Measurements from ENCODE around the gene LRRC55. TPM values are rescaled to one million over a fixed set of nuclear protein-coding genes. Genes with fewer than 3 reads are reported as not detected.

LRRC55 gene, protein sequence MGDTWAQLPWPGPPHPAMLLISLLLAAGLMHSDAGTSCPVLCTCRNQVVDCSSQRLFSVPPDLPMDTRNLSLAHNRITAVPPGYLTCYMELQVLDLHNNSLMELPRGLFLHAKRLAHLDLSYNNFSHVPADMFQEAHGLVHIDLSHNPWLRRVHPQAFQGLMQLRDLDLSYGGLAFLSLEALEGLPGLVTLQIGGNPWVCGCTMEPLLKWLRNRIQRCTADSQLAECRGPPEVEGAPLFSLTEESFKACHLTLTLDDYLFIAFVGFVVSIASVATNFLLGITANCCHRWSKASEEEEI
- total RNA-seq: 0.16 TPM
- long read RNA-seq: 0 reads

DNA sequence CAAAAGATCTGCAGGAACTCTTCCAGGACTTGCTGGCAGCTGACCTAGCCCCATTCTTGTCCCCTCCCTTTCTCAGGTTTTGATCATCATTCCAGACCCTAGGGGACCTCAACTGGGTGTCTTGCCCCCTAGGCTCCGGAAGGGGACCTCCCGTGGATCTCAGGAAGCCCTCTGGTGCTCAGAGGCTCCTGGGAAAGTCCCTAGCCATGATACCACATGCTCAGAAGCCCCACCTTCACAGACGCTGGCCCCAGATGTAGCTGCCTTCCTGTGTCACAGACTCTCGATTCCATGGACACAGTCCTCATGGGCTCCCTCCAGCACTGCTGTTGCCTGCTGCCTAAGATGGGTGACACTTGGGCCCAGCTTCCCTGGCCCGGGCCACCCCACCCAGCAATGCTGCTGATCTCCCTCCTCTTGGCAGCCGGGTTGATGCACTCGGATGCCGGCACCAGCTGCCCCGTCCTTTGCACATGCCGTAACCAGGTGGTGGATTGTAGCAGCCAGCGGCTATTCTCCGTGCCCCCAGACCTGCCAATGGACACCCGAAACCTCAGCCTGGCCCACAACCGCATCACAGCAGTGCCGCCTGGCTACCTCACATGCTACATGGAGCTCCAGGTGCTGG is at the start of gene LRRC55:
Gene LRRC55, plus strand, starts transcription at position 276 of the 628 bp plus-strand sequence. Its CDS starts 70 bp downstream, at position 346.
- Histone ChIP-seq H3K27ac (replicated peaks) (no peak within 1 kb of the TSS), H3K4me1 (peaks cover 17% of the 10 kb centered on the region), H3K36me3 (no peaks in the 10 kb centered on the region), H3K9me3 (replicated peaks) (no peaks in the 10 kb centered on the region), H3K4me3 (no peak within 1 kb of the TSS), H3K27me3 (ENCODE audit: low read depth) (peaks cover 35% of the 10 kb centered on the region)
- intact Hi-C loops (cut with micrococcal nuclease): no loop called here
- no peak for TF ChIP-seq CTCF (IDR thresholded peaks at IDR 0.05; ENCODE audit: borderline replicate concordance)
- DNase-seq: no peak

DNA sequence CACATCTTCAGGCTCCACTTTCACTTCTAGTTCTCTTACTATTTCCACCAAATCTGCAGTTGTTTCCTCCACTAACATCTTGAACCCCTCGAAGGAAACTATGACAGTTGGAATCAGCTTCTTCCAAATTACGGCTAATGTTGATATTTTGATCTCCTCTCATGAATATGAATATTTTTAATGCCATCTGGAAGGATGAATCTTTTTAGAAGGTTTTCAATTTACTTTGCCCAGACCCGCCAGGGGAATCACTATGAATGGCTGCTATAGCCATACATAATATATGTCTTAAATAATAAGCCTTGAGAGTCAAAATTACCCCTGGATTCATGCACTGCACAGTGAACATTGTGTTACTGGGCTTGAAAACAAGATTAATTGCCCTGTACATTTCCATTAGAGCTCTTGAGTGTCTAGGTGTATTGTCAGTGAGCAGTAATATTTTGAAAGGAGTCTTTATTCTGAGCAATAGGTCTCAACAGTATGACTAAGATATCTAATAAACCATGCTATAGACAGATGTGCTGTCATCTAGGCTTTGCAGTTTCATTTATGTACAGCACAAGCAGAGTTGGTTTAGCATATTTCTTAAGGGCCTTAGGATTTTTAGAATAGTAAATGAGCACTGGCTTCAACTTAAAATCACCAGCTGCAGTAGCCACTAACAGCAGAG is 48.3 kb upstream of the LRRC55 start:
- no peak overlapping the region for H3K4me3 ChIP-seq
- H3K4me1 ChIP-seq: no peaks in the 10 kb centered on the region
- no peaks in the 10 kb centered on the region for H3K36me3 ChIP-seq
- H3K27me3 ChIP-seq (ENCODE audit: low read depth): no peaks in the 10 kb centered on the region
- TF ChIP-seq CTCF (IDR thresholded peaks at IDR 0.05; ENCODE audit: borderline replicate concordance): no peak
- H3K27ac ChIP-seq (replicated peaks): no peak overlapping the region
- peaks cover 2% of the 10 kb centered on the region for H3K9me3 ChIP-seq (replicated peaks)
- no peak for DNase-seq
- intact Hi-C loops (cut with micrococcal nuclease): no loop called here

DNA sequence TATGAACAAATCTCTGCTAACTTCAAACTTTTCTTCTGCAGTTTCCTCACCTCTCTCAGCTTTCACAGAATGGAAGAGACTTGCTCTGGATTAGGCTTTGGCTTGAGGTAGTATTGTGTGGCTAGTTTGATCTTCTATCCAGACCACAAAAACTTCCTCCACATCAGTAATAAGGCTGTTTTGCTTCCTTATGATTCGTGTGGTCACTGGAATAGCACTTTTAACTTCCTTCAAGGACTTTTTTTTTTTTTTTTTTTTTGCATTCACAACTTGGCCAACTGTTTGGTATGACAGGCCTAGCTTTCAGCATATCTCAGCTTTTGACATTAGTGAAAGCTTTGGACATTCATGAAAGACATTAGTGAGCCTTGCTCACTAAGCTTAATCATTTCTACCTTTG is 47.5 kb upstream of the LRRC55 start:
- peaks cover 5% of the 10 kb centered on the region for H3K9me3 ChIP-seq (replicated peaks)
- H3K4me3 ChIP-seq: no peak overlapping the region
- no peak for TF ChIP-seq CTCF (IDR thresholded peaks at IDR 0.05; ENCODE audit: borderline replicate concordance)
- no peak overlapping the region for H3K27ac ChIP-seq (replicated peaks)
- DNase-seq: no peak
- intact Hi-C loops (cut with micrococcal nuclease): no loop called here
- H3K36me3 ChIP-seq: no peaks in the 10 kb centered on the region
- no peaks in the 10 kb centered on the region for H3K27me3 ChIP-seq (ENCODE audit: low read depth)
- no peaks in the 10 kb centered on the region for H3K4me1 ChIP-seq

- Histone ChIP-seq H3K4me1 (no peaks in the 10 kb centered on the region), H3K36me3 (no peaks in the 10 kb centered on the region), H3K4me3 (no peak overlapping the region), H3K27ac (replicated peaks) (no peak overlapping the region), H3K27me3 (ENCODE audit: low read depth) (no peaks in the 10 kb centered on the region), H3K9me3 (replicated peaks) (peaks cover 5% of the 10 kb centered on the region)
- no peak for TF ChIP-seq CTCF (IDR thresholded peaks at IDR 0.05; ENCODE audit: borderline replicate concordance)
- DNase-seq: no peak
- intact Hi-C loops (cut with micrococcal nuclease): no loop called here
These were observed 46.6 kb upstream of the LRRC55 start for GRCh38 chr11:57135020-57135751.

GRCh38 chr11:57140568-57140967 is 41.2 kb upstream of the LRRC55 start:
- TF ChIP-seq CTCF (IDR thresholded peaks at IDR 0.05; ENCODE audit: borderline replicate concordance): no peak
- no peaks in the 10 kb centered on the region for H3K36me3 ChIP-seq
- intact Hi-C loops (cut with micrococcal nuclease): no loop called here
- H3K27me3 ChIP-seq (ENCODE audit: low read depth): no peaks in the 10 kb centered on the region
- H3K4me1 ChIP-seq: no peaks in the 10 kb centered on the region
- peaks cover 5% of the 10 kb centered on the region for H3K9me3 ChIP-seq (replicated peaks)
- H3K4me3 ChIP-seq: no peak overlapping the region
- no peak overlapping the region for H3K27ac ChIP-seq (replicated peaks)
- no peak for DNase-seq

Measured in left ventricle myocardium inferior (tissue), 1 donor.